Stimulated activated effector memory CD8-positive, alpha-beta T cell treated with anti-CD3 and anti-CD28 coated beads, Interleukin-12 subunit alpha, Interleukin-12 subunit beta, amount 100 ng/mL, for 72 hours (primary cell): Measurements from ENCODE around the gene LAD1.
A peak's percentile ranks its signal among the peaks of the same experiment; 100 is the strongest.

Source experiments
- ATAC-seq: fragments of 150-1000 bp; cut with Tn5 transposase; 2 replicates; pipeline ENCODE4 v1.10.0; 2021
- DNase-seq, 2 donors: peaks; one replicate each; pipeline ENCODE4 v3.0.0; 2021 to 2022; ENCODE audit warnings: low spot score in 2 of 2
- H3K27ac Mint-ChIP-seq: one replicate; pipeline ENCODE4 v1.8.0; 2022; ENCODE audit warnings: mild to moderate bottlenecking, mixed read lengths
- H3K36me3 Mint-ChIP-seq: one replicate; pipeline ENCODE4 v1.8.0; 2022; ENCODE audit warnings: mild to moderate bottlenecking, mixed read lengths
- H3K4me1 Mint-ChIP-seq: one replicate; pipeline ENCODE4 v1.8.0; 2022; ENCODE audit warnings: mixed read lengths
- H3K4me3 Mint-ChIP-seq: one replicate; pipeline ENCODE4 v1.8.0; 2022; ENCODE audit warnings: mild to moderate bottlenecking, mixed read lengths
- H3K9me3 Mint-ChIP-seq: one replicate; pipeline ENCODE4 v1.8.0; 2022; ENCODE audit warnings: mixed read lengths

Gene LAD1

GRCh38 chr1:201422436-201423030 lies 23.4 kb upstream of the LAD1 start:
- ATAC-seq (no peak), DNase-seq (no peak)
- Mint-ChIP-seq H3K9me3 (no peaks in the 10 kb centered on the region), H3K27ac (no peak overlapping the region), H3K4me3 (no peak overlapping the region), H3K4me1 (no peaks in the 10 kb centered on the region), H3K36me3 (no peaks in the 10 kb centered on the region)

GRCh38 chr1:201422026-201422425 lies 22.9 kb upstream of the LAD1 start:
- H3K9me3 Mint-ChIP-seq, result no peaks in the 10 kb centered on the region
- no peak for DNase-seq
- H3K4me1 Mint-ChIP-seq, result no peaks in the 10 kb centered on the region
- H3K27ac Mint-ChIP-seq, result no peak overlapping the region
- no peaks in the 10 kb centered on the region for H3K36me3 Mint-ChIP-seq
- no peak for ATAC-seq
- H3K4me3 Mint-ChIP-seq, result no peak overlapping the region

GRCh38 chr1:201421041-201421440 lies 21.9 kb upstream of the LAD1 start:
- Mint-ChIP-seq H3K36me3 (no peaks in the 10 kb centered on the region), H3K27ac (no peak overlapping the region), H3K4me1 (no peaks in the 10 kb centered on the region), H3K4me3 (no peak overlapping the region), H3K9me3 (no peaks in the 10 kb centered on the region)
- ATAC-seq, result no peak
- no peak for DNase-seq

- H3K36me3 Mint-ChIP-seq, result no peaks in the 10 kb centered on the region
- H3K4me3 Mint-ChIP-seq, result no peak overlapping the region
Observed at GRCh38 chr1:201420608-201421002, 21.5 kb upstream of the LAD1 start.

GRCh38 chr1:201419746-201420607 lies 20.9 kb upstream of the LAD1 start:
- Mint-ChIP-seq H3K9me3 (no peaks in the 10 kb centered on the region), H3K4me3 (no peak overlapping the region)
- no peak for ATAC-seq

More at GRCh38 chr1:201420608-201421002, 21.5 kb upstream of the LAD1 start:
- H3K4me1 Mint-ChIP-seq, result no peaks in the 10 kb centered on the region
- no peak overlapping the region for H3K27ac Mint-ChIP-seq
- DNase-seq, result no peak
- no peaks in the 10 kb centered on the region for H3K9me3 Mint-ChIP-seq
- no peak for ATAC-seq

GRCh38 chr1:201419256-201419655 lies 20.1 kb upstream of the LAD1 start:
- DNase-seq, result no peak
- no peaks in the 10 kb centered on the region for H3K4me1 Mint-ChIP-seq

More at GRCh38 chr1:201419746-201420607, 20.9 kb upstream of the LAD1 start:
- DNase-seq, result no peak
- H3K4me1 Mint-ChIP-seq, result no peaks in the 10 kb centered on the region
- H3K36me3 Mint-ChIP-seq, result no peaks in the 10 kb centered on the region
- no peak overlapping the region for H3K27ac Mint-ChIP-seq

GRCh38 chr1:201418461-201418860 lies 19.3 kb upstream of the LAD1 start:
- no peak for DNase-seq
- Mint-ChIP-seq H3K4me1 (no peaks in the 10 kb centered on the region), H3K27ac (no peak overlapping the region), H3K4me3 (no peak overlapping the region), H3K36me3 (no peaks in the 10 kb centered on the region), H3K9me3 (no peaks in the 10 kb centered on the region)
- no peak for ATAC-seq

More at GRCh38 chr1:201419256-201419655, 20.1 kb upstream of the LAD1 start:
- no peak for ATAC-seq
- Mint-ChIP-seq H3K9me3 (no peaks in the 10 kb centered on the region), H3K4me3 (no peak overlapping the region), H3K36me3 (no peaks in the 10 kb centered on the region), H3K27ac (no peak overlapping the region)

- H3K4me3 Mint-ChIP-seq, result no peak overlapping the region
- DNase-seq, result no peak
- H3K27ac Mint-ChIP-seq, result no peak overlapping the region
- ATAC-seq, result no peak
- H3K4me1 Mint-ChIP-seq, result no peaks in the 10 kb centered on the region
- H3K36me3 Mint-ChIP-seq, result peaks cover 4% of the 10 kb centered on the region
- H3K9me3 Mint-ChIP-seq, result no peaks in the 10 kb centered on the region
Observed at GRCh38 chr1:201414051-201414738, 15.1 kb upstream of the LAD1 start.

GRCh38 chr1:201411292-201411691 lies 12.2 kb upstream of the LAD1 start:
- peaks cover 6% of the 10 kb centered on the region for H3K4me1 Mint-ChIP-seq
- H3K9me3 Mint-ChIP-seq, result no peaks in the 10 kb centered on the region
- peaks cover 5% of the 10 kb centered on the region for H3K36me3 Mint-ChIP-seq
- DNase-seq (no peak), ATAC-seq (no peak)
- no peak overlapping the region for H3K4me3 Mint-ChIP-seq
- no peak overlapping the region for H3K27ac Mint-ChIP-seq

GRCh38 chr1:201409440-201409839 lies 10.3 kb upstream of the LAD1 start:
- Mint-ChIP-seq H3K36me3 (peaks cover 5% of the 10 kb centered on the region), H3K9me3 (no peaks in the 10 kb centered on the region), H3K4me1 (peaks cover 6% of the 10 kb centered on the region), H3K27ac (no peak overlapping the region), H3K4me3 (no peak overlapping the region)
- no peak for DNase-seq
- no peak for ATAC-seq

- peaks cover 5% of the 10 kb centered on the region for H3K36me3 Mint-ChIP-seq
- no peak for ATAC-seq
- peaks cover 6% of the 10 kb centered on the region for H3K4me1 Mint-ChIP-seq
- DNase-seq, result no peak
- no peak overlapping the region for H3K27ac Mint-ChIP-seq
- H3K4me3 Mint-ChIP-seq, result no peak overlapping the region
- H3K9me3 Mint-ChIP-seq, result no peaks in the 10 kb centered on the region
Observed at GRCh38 chr1:201408834-201409200, 9.7 kb upstream of the LAD1 start.

- peak; percentile 67 for ATAC-seq
- peak; percentile 69 to 88 for DNase-seq
Observed at GRCh38 chr1:201408176-201408833, 9.2 kb upstream of the LAD1 start.

GRCh38 chr1:201406831-201407406 lies 7.8 kb upstream of the LAD1 start:
- H3K4me1 Mint-ChIP-seq, result peaks cover 6% of the 10 kb centered on the region
- DNase-seq (no peak), ATAC-seq (no peak)
- H3K27ac Mint-ChIP-seq, result no peak overlapping the region
- no peaks in the 10 kb centered on the region for H3K9me3 Mint-ChIP-seq
- peaks cover 5% of the 10 kb centered on the region for H3K36me3 Mint-ChIP-seq
- H3K4me3 Mint-ChIP-seq, result no peak overlapping the region

More at GRCh38 chr1:201408176-201408833, 9.2 kb upstream of the LAD1 start:
- Mint-ChIP-seq H3K27ac (peak overlapping the region; percentile 17), H3K4me3 (no peak overlapping the region), H3K36me3 (peaks cover 5% of the 10 kb centered on the region), H3K4me1 (peaks cover 6% of the 10 kb centered on the region), H3K9me3 (no peaks in the 10 kb centered on the region)

GRCh38 chr1:201405484-201405831 lies 6.3 kb upstream of the LAD1 start:
- H3K9me3 Mint-ChIP-seq, result no peaks in the 10 kb centered on the region
- H3K4me1 Mint-ChIP-seq, result peaks cover 6% of the 10 kb centered on the region
- no peak overlapping the region for H3K4me3 Mint-ChIP-seq
- DNase-seq (no peak), ATAC-seq (no peak)
- peaks cover 5% of the 10 kb centered on the region for H3K36me3 Mint-ChIP-seq
- H3K27ac Mint-ChIP-seq, result no peak overlapping the region
